ENCODE data around the gene FAM200C.

Gene FAM200C

GRCh38 chr5:160359242-160359641 lies 40.6 kb downstream of the FAM200C start:
- no peak for DNase-seq (ENCODE audit: low read depth in 1 of 2, low spot score in 1 of 2)
- Histone ChIP-seq H3K4me3 (replicated peaks; ENCODE audit: insufficient read depth, low read length) (no peak overlapping the region), H3K27ac (replicated peaks) (no peak overlapping the region), H3K27me3 (ENCODE audit: insufficient read depth, poor library complexity, severe bottlenecking) (no peaks in the 10 kb centered on the region)
- no peak for TF ChIP-seq CTCF (IDR thresholded peaks at IDR 0.05; ENCODE audit: insufficient read depth, low read length)
- no peak for TF ChIP-seq POLR2AphosphoS5 (IDR thresholded peaks at IDR 0.05; ENCODE audit: low read depth)
- TF ChIP-seq GABPA (IDR thresholded peaks at IDR 0.05; ENCODE audit: low read depth), result no peak
- no peak for TF ChIP-seq REST (IDR thresholded peaks at IDR 0.05; ENCODE audit: insufficient replicate concordance, low read depth)
- no peak for TF ChIP-seq SPI1 (IDR thresholded peaks at IDR 0.05; ENCODE audit: borderline replicate concordance, low read depth)

GRCh38 chr5:160357861-160358411 lies 41.9 kb downstream of the FAM200C start:
- no peak for DNase-seq (ENCODE audit: low read depth in 1 of 2, low spot score in 1 of 2)
- Histone ChIP-seq H3K4me3 (replicated peaks; ENCODE audit: insufficient read depth, low read length) (no peak overlapping the region), H3K27me3 (ENCODE audit: insufficient read depth, poor library complexity, severe bottlenecking) (no peaks in the 10 kb centered on the region), H3K27ac (replicated peaks) (no peak overlapping the region)
- no peak for TF ChIP-seq REST (IDR thresholded peaks at IDR 0.05; ENCODE audit: insufficient replicate concordance, low read depth)
- TF ChIP-seq POLR2AphosphoS5 (IDR thresholded peaks at IDR 0.05; ENCODE audit: low read depth), result no peak
- TF ChIP-seq SPI1 (IDR thresholded peaks at IDR 0.05; ENCODE audit: borderline replicate concordance, low read depth), result no peak

- no peak overlapping the region for H3K4me3 ChIP-seq (replicated peaks; ENCODE audit: insufficient read depth, low read length)
- H3K27ac ChIP-seq (replicated peaks), result no peak overlapping the region
- no peak for DNase-seq (ENCODE audit: low read depth in 1 of 2, low spot score in 1 of 2)
- no peak for TF ChIP-seq CTCF (IDR thresholded peaks at IDR 0.05; ENCODE audit: insufficient read depth, low read length)
- no peak for TF ChIP-seq POLR2AphosphoS5 (IDR thresholded peaks at IDR 0.05; ENCODE audit: low read depth)
- no peaks in the 10 kb centered on the region for H3K27me3 ChIP-seq (ENCODE audit: insufficient read depth, poor library complexity, severe bottlenecking)
Observed at GRCh38 chr5:160357394-160357793, 42.5 kb downstream of the FAM200C start.

GRCh38 chr5:160356550-160357347 lies 43.1 kb downstream of the FAM200C start:
- no peak overlapping the region for H3K4me3 ChIP-seq (replicated peaks; ENCODE audit: insufficient read depth, low read length)
- H3K27me3 ChIP-seq (ENCODE audit: insufficient read depth, poor library complexity, severe bottlenecking), result no peaks in the 10 kb centered on the region
- no peak for DNase-seq (ENCODE audit: low read depth in 1 of 2, low spot score in 1 of 2)
- TF ChIP-seq POLR2AphosphoS5 (IDR thresholded peaks at IDR 0.05; ENCODE audit: low read depth), result no peak
- TF ChIP-seq CTCF (IDR thresholded peaks at IDR 0.05; ENCODE audit: insufficient read depth, low read length), result no peak
- TF ChIP-seq REST (IDR thresholded peaks at IDR 0.05; ENCODE audit: insufficient replicate concordance, low read depth), result no peak
- no peak for TF ChIP-seq GABPA (IDR thresholded peaks at IDR 0.05; ENCODE audit: low read depth)
- no peak for TF ChIP-seq SPI1 (IDR thresholded peaks at IDR 0.05; ENCODE audit: borderline replicate concordance, low read depth)
- no peak overlapping the region for H3K27ac ChIP-seq (replicated peaks)
